B cell (primary cell): Measurements from ENCODE around the gene FADD. TPM values are rescaled to one million over a fixed set of nuclear protein-coding genes. Genes with fewer than 3 reads are reported as not detected.

Experiments used
- ATAC-seq: fragments of 200-7000 bp; cut with Tn5 transposase; one replicate; pipeline ENCODE4 v1.10.0; 2021; ENCODE audit warnings: low read depth, mild to moderate bottlenecking, moderate number of reproducible peaks, moderate library complexity
- CTCF ChIA-PET: fragments of 350-600 bp; sonication (Branson Sonifier 250); formaldehyde crosslinking; loops from one replicate; lab custom pipeline; 2021; ENCODE audit warnings: antibody characterized with exemption, inconsistent platforms; lab: Charles Lee
- POLR2A ChIA-PET: fragments of 350-600 bp; sonication (Branson Sonifier 250); formaldehyde crosslinking; loops from one replicate; lab custom pipeline; 2021; ENCODE audit warnings: antibody characterized with exemption; lab: Charles Lee
- DNase-seq: peaks from one replicate; pipeline ENCODE4 v3.0.0; 2013
- H2AFZ ChIP-seq: 2 replicates; pipeline ENCODE4 v1.6.1; 2012; ENCODE audit warnings: mild to moderate bottlenecking, low read depth, low read length; ENCODE audit not compliant: insufficient read depth, poor library complexity, severe bottlenecking
- H3K27ac ChIP-seq, 2 donors: 1 replicate in 1 of 2; 2 replicates in 1 of 2; pipeline ENCODE4 v1.5.1; 2012 to 2013; ENCODE audit warnings: low read length in 2 of 2, mild to moderate bottlenecking in 2 of 2, moderate library complexity in 1 of 2
- H3K27me3 ChIP-seq, 4 experiments: fragments of 200-600 bp in 1 of 4; sonication (generic) in 1 of 4; replicated peaks in 1 of 4; 1 replicate in 2 of 4; 2 replicates in 2 of 4; pipeline versions ENCODE4 v1.6.1 to v1.7.0; 2013 to 2016; ENCODE audit warnings: low read length in 3 of 4, mild to moderate bottlenecking in 2 of 4, mixed read lengths in 1 of 4, moderate library complexity in 1 of 4; ENCODE audit not compliant: insufficient read depth in 4 of 4, control insufficient read depth in 3 of 4; ENCODE audit errors: control extremely low read depth in 1 of 4
- H3K36me3 ChIP-seq, 2 experiments: replicated peaks in 1 of 2; 1 replicate in 1 of 2; 2 replicates in 1 of 2; pipeline versions ENCODE4 v1.6.1 to v1.7.1; 2013; ENCODE audit warnings: low read length in 1 of 2; ENCODE audit not compliant: insufficient read depth in 2 of 2, control insufficient read depth in 1 of 2; ENCODE audit errors: control extremely low read depth in 1 of 2, extremely low read depth in 1 of 2
- H3K4me1 ChIP-seq, 2 donors: fragments of 200-600 bp in 1 of 2; sonication (generic) in 1 of 2; 1 replicate in 1 of 2; 2 replicates in 1 of 2; pipeline versions ENCODE4 v1.5.1 to v1.6.1; 2013 to 2017; ENCODE audit warnings: low read length in 2 of 2; ENCODE audit not compliant: control insufficient read depth in 2 of 2, insufficient read depth in 2 of 2
- H3K4me2 ChIP-seq: replicated peaks from 2 replicates; pipeline ENCODE3; 2012; ENCODE audit warnings: mild to moderate bottlenecking, low read depth, low read length; ENCODE audit not compliant: poor library complexity, severe bottlenecking
- H3K4me3 ChIP-seq, 5 experiments: fragments of 200-600 bp in 1 of 5; sonication (generic) in 1 of 5; 1 replicate in 3 of 5; 2 replicates in 2 of 5; pipeline versions ENCODE4 v1.5.1 to v1.7.0; 2011 to 2016; ENCODE audit warnings: low read length in 4 of 5, mild to moderate bottlenecking in 4 of 5, low read depth in 2 of 5, control low read depth in 1 of 5, moderate library complexity in 1 of 5; ENCODE audit not compliant: insufficient read depth in 1 of 5; ENCODE audit errors: control extremely low read depth in 1 of 5, extremely low read depth in 1 of 5
- H3K79me2 ChIP-seq: fragments of 200-600 bp; sonication (generic); one replicate; pipeline ENCODE4 v1.6.0; 2016; ENCODE audit warnings: low read length; ENCODE audit not compliant: control insufficient read depth, insufficient read depth
- H3K9ac ChIP-seq: fragments of 200-600 bp; sonication (generic); 2 replicates; pipeline ENCODE4 v1.6.1; 2017; ENCODE audit warnings: mild to moderate bottlenecking, low read length, moderate library complexity
- H3K9me3 ChIP-seq, 3 donors: one replicate each; pipeline versions ENCODE4 v1.6.1 to v1.7.1; 2013; ENCODE audit warnings: low read length in 2 of 3; ENCODE audit not compliant: control insufficient read depth in 2 of 3, insufficient read depth in 1 of 3; ENCODE audit errors: control extremely low read depth in 1 of 3
- H4K20me1 ChIP-seq: 2 replicates; pipeline ENCODE4 v1.6.0; 2012; ENCODE audit warnings: mild to moderate bottlenecking, low read length; ENCODE audit not compliant: insufficient read depth, control insufficient read depth, poor library complexity, severe bottlenecking
- H3K27ac Mint-ChIP-seq: one replicate; pipeline ENCODE4 v1.8.0; 2021; ENCODE audit warnings: mixed read lengths
- H3K27me3 Mint-ChIP-seq: one replicate; pipeline ENCODE4 v1.8.0; 2021; ENCODE audit warnings: mixed read lengths
- H3K4me1 Mint-ChIP-seq: one replicate; pipeline ENCODE4 v1.8.0; 2021; ENCODE audit warnings: mixed read lengths
- H3K4me3 Mint-ChIP-seq: one replicate; pipeline ENCODE4 v1.8.0; 2021; ENCODE audit warnings: mixed read lengths
- H3K9me3 Mint-ChIP-seq: one replicate; pipeline ENCODE4 v1.8.0; 2022; ENCODE audit warnings: mixed read lengths; ENCODE audit not compliant: insufficient read depth
- CTCF ChIP-seq: fragments of 200-600 bp; IDR thresholded peaks from one replicate; pipeline ENCODE4 v1.8.0; 2022; ENCODE audit warnings: antibody characterized with exemption, mild to moderate bottlenecking
- EZH2 ChIP-seq: IDR thresholded peaks from 2 replicates; pipeline ENCODE4 v1.6.1; 2012; ENCODE audit warnings: borderline replicate concordance, low read depth, mild to moderate bottlenecking, moderate library complexity, low read length; ENCODE audit not compliant: insufficient read depth, poor library complexity, severe bottlenecking
- WGBS: methylation state at CpG from one replicate; pipeline ENCODE4 v1.1.5; 2013; ENCODE audit warnings: missing lambda C conversion rate; ENCODE audit not compliant: insufficient coverage; 5-methylcytosine and 5-hydroxymethylcytosine counted together
- intact Hi-C: fragments of 100-400 bp; cut with micrococcal nuclease; formaldehyde crosslinking; loops from one replicate; pipeline ENCODE4 v1.10.0; 2022
- polyA minus RNA-seq: library from RNA; depleted of rRNA, polyadenylated mRNA; stranded (reverse); fragments of >200 nt; gene quantifications from 2 replicates; pipeline ENCODE4 v1.2.3, GENCODE V29; 2012
- polyA plus RNA-seq: library from polyadenylated mRNA; depleted of rRNA; stranded (reverse); fragments of >200 nt; gene quantifications from 2 replicates; pipeline ENCODE4 v1.2.3, GENCODE V29; 2012
- total RNA-seq, 2 donors: library from RNA; stranded (reverse); fragments of 120-200 nt in 1 of 2; gene quantifications; 1 replicate in 1 of 2; 2 replicates in 1 of 2; pipeline versions ENCODE4 v1.2.3 to v1.2.4, GENCODE V29; 2013 to 2022

FADD gene
- total RNA-seq (26.6 and 27.1 TPM in 2 replicates), polyA plus RNA-seq (4.0 and 5.4 TPM in 2 replicates), polyA minus RNA-seq (16.2 and 26.7 TPM in 2 replicates)
- total RNA-seq (2013) = 13.0 TPM

- ATAC-seq (peak; percentile 78), DNase-seq (peak; percentile 95)
- ChIA-PET CTCF (interaction anchor here (0.6 kb wide), 1 partner anchor 70 kb away, joined by 3 read pairs; no protein-coding TSS in a partner anchor), POLR2A (no interaction called here)
- Histone ChIP-seq H2AFZ (peak within 1 kb of the TSS; percentile 92), H3K36me3 (peaks cover 0 to 35% of the 10 kb centered on the region in 2 experiments), H3K9me3 (no peaks in the 10 kb centered on the region), H4K20me1 (peaks cover 46% of the 10 kb centered on the region), H3K4me2 (peak within 1 kb of the TSS; percentile 92), H3K9ac (peak within 1 kb of the TSS; percentile 96), H3K27me3 (no peaks in the 10 kb centered on the region), H3K27ac (peak within 1 kb of the TSS; percentile 49 to 84), H3K4me3 (peak within 1 kb of the TSS; percentile 80 to 98 (median 96)), H3K4me1 (peaks cover 18 to 26% of the 10 kb centered on the region in 2 donors), H3K79me2 (peaks cover 47% of the 10 kb centered on the region)
- Mint-ChIP-seq H3K27ac (peak within 1 kb of the TSS; percentile 94), H3K27me3 (no peaks in the 10 kb centered on the region), H3K4me1 (peaks cover 31% of the 10 kb centered on the region), H3K9me3 (no peaks in the 10 kb centered on the region), H3K4me3 (peak within 1 kb of the TSS; percentile 93)
- TF ChIP-seq EZH2 (no peak), CTCF (no peak)
- WGBS = under 1% methylated on average over 91 of the region's 91 CpGs
- intact Hi-C loops = loop anchor here (1.0 to 5.0 kb wide), 3 partner anchors 67 to 1249 kb away; partner anchors contain the start of genes LTO1, NADSYN1 and PPFIA1
Measured at GRCh38 chr11:70202920-70203750, at the start of gene FADD. FADD (plus strand) TSS chr11:70203296; CDS start chr11:70203460, 164 bp downstream.

GRCh38 chr11:70155386-70155785 is 47.7 kb upstream of the FADD start:
- Histone ChIP-seq H3K9ac (no peak overlapping the region), H3K9me3 (peaks cover 0 to 11% (median 0%) of the 10 kb centered on the region in 3 donors), H3K36me3 (no peaks in the 10 kb centered on the region), H4K20me1 (no peaks in the 10 kb centered on the region), H3K27me3 (no peaks in the 10 kb centered on the region), H3K4me1 (no peaks in the 10 kb centered on the region), H3K79me2 (no peaks in the 10 kb centered on the region), H2AFZ (no peak overlapping the region), H3K4me2 (no peak overlapping the region), H3K4me3 (no peak overlapping the region), H3K27ac (no peak overlapping the region)
- ChIA-PET POLR2A (no interaction called here), CTCF (no interaction called here)
- Mint-ChIP-seq H3K4me3 (no peak overlapping the region), H3K9me3 (no peaks in the 10 kb centered on the region), H3K27ac (no peak overlapping the region), H3K27me3 (no peaks in the 10 kb centered on the region), H3K4me1 (no peaks in the 10 kb centered on the region)
- TF ChIP-seq CTCF (no peak), EZH2 (no peak)
- 89% methylated on average over 14 of the region's 14 CpGs for WGBS
- DNase-seq (no peak), ATAC-seq (no peak)
- intact Hi-C loops = no loop called here
